ENCODE data around the gene KRT8.

KRT8 gene

GRCh38 chr12:52847335-52848102 lies 57.4 kb downstream of the KRT8 start:
- no peak for DNase-seq (ENCODE audit: low read depth)
